GM04504 (cell line): ENCODE data around the gene ARHGAP35.
"Not testable (repeated sequence)": the region's sequence is repeated elsewhere in the genome, so short reads cannot be mapped to it uniquely, and the experiment has no call there.

Experiments
- DNase-seq: peaks from one replicate; pipeline ENCODE4 v3.0.0-alpha.2; 2012; ENCODE audit warnings: low read depth

The ARHGAP35 gene

GRCh38 chr19:46844067-46844489 is 16.7 kb upstream of the ARHGAP35 start:
- no peak for DNase-seq

- no peak for DNase-seq
These were observed 14.8 kb upstream of the ARHGAP35 start for GRCh38 chr19:46845959-46846459.

GRCh38 chr19:46847528-46847927 is 13.3 kb upstream of the ARHGAP35 start:
- no peak for DNase-seq

GRCh38 chr19:46848389-46848788 is 12.4 kb upstream of the ARHGAP35 start:
- no peak for DNase-seq

GRCh38 chr19:46849610-46850009 is 11.2 kb upstream of the ARHGAP35 start:
- DNase-seq, result no peak

GRCh38 chr19:46850228-46851203 is 10.3 kb upstream of the ARHGAP35 start, which contains the start of gene AP2S1:
AP2S1 (minus strand) TSS chr19:46850846; CDS start chr19:46850766, 80 bp downstream.
- DNase-seq, result peak; percentile 99

- DNase-seq, result no peak
These were observed 8.0 kb upstream of the ARHGAP35 start for GRCh38 chr19:46852830-46853229.

- DNase-seq, result not testable (repeated sequence)
These were observed 6.1 kb upstream of the ARHGAP35 start for GRCh38 chr19:46854698-46855097.

- peak; percentile 93 for DNase-seq
These were observed 4.5 kb upstream of the ARHGAP35 start for GRCh38 chr19:46856062-46857022.

GRCh38 chr19:46859637-46860124 is 1.1 kb upstream of the ARHGAP35 start:
- DNase-seq, result no peak

GRCh38 chr19:46860125-46860845 is 512 bp upstream of the ARHGAP35 start:
- DNase-seq, result peak; percentile 97

- no peak for DNase-seq
These were observed 1.1 kb downstream of the ARHGAP35 start for GRCh38 chr19:46861691-46862502.

GRCh38 chr19:46862503-46862834 is 1.7 kb downstream of the ARHGAP35 start:
- no peak for DNase-seq

GRCh38 chr19:46862974-46863632 is 2.3 kb downstream of the ARHGAP35 start:
- DNase-seq, result no peak

- DNase-seq, result no peak
These were observed 3.2 kb downstream of the ARHGAP35 start for GRCh38 chr19:46863818-46864629.

GRCh38 chr19:46866407-46867136 is 5.8 kb downstream of the ARHGAP35 start:
- no peak for DNase-seq

- DNase-seq, result no peak
These were observed 6.4 kb downstream of the ARHGAP35 start for GRCh38 chr19:46867170-46867569.

- DNase-seq, result no peak
These were observed 7.4 kb downstream of the ARHGAP35 start for GRCh38 chr19:46868025-46868802.
